Large intestine (tissue), 3 donors: ENCODE results near the gene TMX1. TPM values are rescaled to one million over a fixed set of nuclear protein-coding genes. Genes with fewer than 3 reads are reported as not detected.

Experiments used
- DNase-seq, 2 donors: peaks; one replicate each; pipeline versions ENCODE4 v3.0.0 to v3.0.0-alpha.2; 2013
- H3K27ac ChIP-seq: one replicate; pipeline ENCODE4 v1.5.1; 2013; ENCODE audit warnings: low read length
- H3K27me3 ChIP-seq: 2 replicates; pipeline ENCODE4 v1.6.1; 2013; ENCODE audit warnings: low read length; ENCODE audit not compliant: control insufficient read depth, insufficient read depth
- H3K36me3 ChIP-seq: 2 replicates; pipeline ENCODE4 v1.6.1; 2013; ENCODE audit warnings: low read length; ENCODE audit not compliant: control insufficient read depth, insufficient read depth
- H3K4me1 ChIP-seq: one replicate; pipeline ENCODE4 v1.6.1; 2013; ENCODE audit warnings: low read length; ENCODE audit not compliant: control insufficient read depth, insufficient read depth
- H3K4me3 ChIP-seq: one replicate; pipeline ENCODE4 v1.5.1; 2013; ENCODE audit warnings: low read length
- H3K9me3 ChIP-seq: one replicate; pipeline ENCODE4 v1.6.1; 2013; ENCODE audit warnings: mild to moderate bottlenecking, low read depth, low read length, moderate library complexity; ENCODE audit not compliant: control insufficient read depth
- WGBS: methylation state at CpG from one replicate; pipeline ENCODE4 v1.1.5; 2013; ENCODE audit warnings: low lambda C conversion rate; ENCODE audit not compliant: insufficient coverage; 5-methylcytosine and 5-hydroxymethylcytosine counted together
- polyA plus RNA-seq: library from polyadenylated mRNA; unstranded; fragments of 120-200 nt; gene quantifications from one replicate; pipeline ENCODE4 v1.2.1, GENCODE V29; 2013

TMX1 gene
- polyA plus RNA-seq, 1 donor = 35.8 TPM

DNA sequence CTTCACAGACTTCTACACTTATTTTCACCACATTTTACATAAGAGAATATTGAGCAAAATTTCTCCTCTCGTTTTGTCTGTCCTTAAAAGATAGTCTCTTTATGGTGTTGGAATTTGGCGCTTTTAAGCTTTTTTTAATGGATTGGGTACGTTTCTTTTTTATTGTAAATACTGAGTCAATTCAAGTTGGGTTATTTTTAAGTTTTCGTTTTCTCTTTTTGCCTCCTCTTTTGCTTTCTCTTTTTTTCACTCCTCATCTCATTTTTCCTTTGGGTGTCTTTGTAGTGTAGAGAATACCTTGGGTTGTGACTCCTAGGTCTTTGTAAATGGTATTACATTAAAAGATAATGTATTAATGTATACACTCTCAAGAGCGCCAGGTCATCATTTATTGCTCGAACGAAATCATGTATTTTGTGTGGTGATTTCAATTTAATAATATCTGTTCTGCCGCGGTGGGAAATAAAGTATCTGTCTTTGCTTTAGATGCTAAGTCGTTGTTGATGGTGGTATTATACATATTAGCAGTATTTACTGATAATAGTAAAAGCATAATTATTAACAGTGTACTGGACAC, 845 bp downstream of the TMX1 start:
- Histone ChIP-seq H3K36me3 (peaks cover 13% of the 10 kb centered on the region), H3K27me3 (no peaks in the 10 kb centered on the region), H3K27ac (no peak overlapping the region), H3K4me1 (no peaks in the 10 kb centered on the region), H3K4me3 (peak overlapping the region; percentile 99), H3K9me3 (no peaks in the 10 kb centered on the region)
- peak in 1 of 2 donors; percentile 10 for DNase-seq
- 0% methylated on average over 3 of the region's 10 CpGs for WGBS

DNA sequence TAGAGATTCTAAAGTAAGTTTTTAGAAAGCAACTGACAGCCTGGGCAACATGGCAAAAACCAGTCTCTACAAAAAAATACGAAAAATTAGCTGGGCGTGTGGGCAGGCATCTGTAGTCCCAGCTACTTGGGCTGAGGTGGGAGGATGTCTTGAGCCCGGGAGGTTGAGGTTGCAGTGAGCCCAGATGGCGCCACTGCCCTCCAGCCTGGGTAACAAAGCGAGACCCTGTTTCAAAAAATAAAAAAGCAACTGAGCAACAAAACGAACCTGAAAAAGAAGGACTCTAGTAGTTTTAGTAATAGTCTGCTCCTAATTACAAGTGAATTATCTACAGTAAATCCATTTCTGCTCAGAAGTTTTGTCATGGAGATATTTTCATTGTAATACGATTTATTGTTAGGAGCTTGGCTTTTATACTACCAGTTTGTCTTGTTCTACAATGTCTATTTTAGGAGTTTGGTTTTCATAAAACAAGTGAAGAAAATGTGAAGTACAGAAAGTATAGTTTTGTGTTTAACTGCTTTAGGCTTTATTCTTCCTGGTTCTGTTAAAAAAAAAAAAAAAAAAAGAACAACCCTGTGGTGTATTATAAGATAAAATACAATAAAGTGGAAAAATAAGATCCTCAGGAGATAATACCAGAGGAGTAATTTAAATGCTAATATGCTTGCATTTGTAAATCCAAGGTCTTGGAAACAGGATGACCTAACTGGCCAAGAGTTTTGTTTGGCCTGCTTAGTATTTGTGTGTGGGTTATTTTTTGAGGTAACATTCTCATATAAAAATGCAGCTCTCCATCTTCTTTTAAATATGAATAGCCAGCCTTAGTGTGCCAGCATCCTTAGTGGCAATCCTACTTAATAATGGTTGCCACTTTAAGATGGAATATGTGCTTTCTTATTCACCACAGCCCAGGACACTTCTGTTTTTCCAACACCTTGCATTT, 2.8 kb downstream of the TMX1 start:
- no peak for DNase-seq
- no peak overlapping the region for H3K4me3 ChIP-seq
- no peaks in the 10 kb centered on the region for H3K9me3 ChIP-seq
- 90% methylated on average over 2 of the region's 7 CpGs for whole genome bisulfite sequencing
- no peaks in the 10 kb centered on the region for H3K4me1 ChIP-seq
- no peak overlapping the region for H3K27ac ChIP-seq
- H3K36me3 ChIP-seq = peaks cover 21% of the 10 kb centered on the region
- no peaks in the 10 kb centered on the region for H3K27me3 ChIP-seq

DNA sequence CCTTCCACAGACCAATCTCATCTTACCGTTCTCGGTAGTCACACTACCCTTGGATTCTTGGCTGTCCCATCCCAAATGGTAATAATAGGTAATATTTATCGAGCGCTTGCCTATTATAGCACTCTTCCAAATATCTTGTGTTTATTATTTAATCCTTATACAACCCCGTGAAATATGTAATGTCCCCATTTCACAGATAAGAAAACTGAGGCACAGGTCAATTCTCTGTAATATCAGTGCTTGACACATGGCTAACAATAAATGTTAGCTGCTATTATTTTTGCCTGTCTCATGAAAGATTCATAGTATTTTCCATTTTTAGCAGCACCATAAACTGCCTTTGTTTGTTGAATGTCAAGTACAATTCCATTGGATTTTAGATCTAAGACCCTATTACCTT, 4.5 kb downstream of the TMX1 start:
- no peaks in the 10 kb centered on the region for H3K4me1 ChIP-seq
- H3K27ac ChIP-seq = no peak overlapping the region
- no peaks in the 10 kb centered on the region for H3K9me3 ChIP-seq
- no peak for DNase-seq
- H3K36me3 ChIP-seq = peaks cover 30% of the 10 kb centered on the region
- no peaks in the 10 kb centered on the region for H3K27me3 ChIP-seq
- WGBS = no CpG with 5 or more reads among the region's 5 CpGs
- H3K4me3 ChIP-seq = no peak overlapping the region

DNA sequence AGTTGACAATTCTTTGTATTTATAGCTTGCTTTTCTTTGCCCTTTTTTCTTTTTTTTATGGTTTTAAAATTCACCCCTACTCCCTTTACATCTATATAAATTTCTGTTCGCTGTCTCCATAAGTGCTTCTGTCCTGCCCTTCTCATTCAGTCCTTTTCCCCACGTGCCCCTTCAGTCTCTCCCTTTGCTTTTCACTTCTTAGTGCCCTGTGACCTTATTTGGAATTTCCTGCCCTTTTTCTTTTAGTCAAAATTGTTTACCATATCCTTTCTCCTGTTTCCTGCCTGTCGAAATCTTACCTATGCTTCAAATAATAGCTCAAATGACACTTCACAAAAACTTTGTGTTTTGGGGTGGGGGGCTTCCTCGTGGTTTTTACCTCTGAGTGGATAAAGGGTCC, 6.0 kb downstream of the TMX1 start:
- H3K9me3 ChIP-seq = no peaks in the 10 kb centered on the region
- no peaks in the 10 kb centered on the region for H3K4me1 ChIP-seq
- WGBS = 75% methylated on average over 3 of the region's 4 CpGs
- H3K36me3 ChIP-seq = peaks cover 42% of the 10 kb centered on the region
- H3K27ac ChIP-seq = no peak overlapping the region
- no peaks in the 10 kb centered on the region for H3K27me3 ChIP-seq
- no peak for DNase-seq
- no peak overlapping the region for H3K4me3 ChIP-seq

DNA sequence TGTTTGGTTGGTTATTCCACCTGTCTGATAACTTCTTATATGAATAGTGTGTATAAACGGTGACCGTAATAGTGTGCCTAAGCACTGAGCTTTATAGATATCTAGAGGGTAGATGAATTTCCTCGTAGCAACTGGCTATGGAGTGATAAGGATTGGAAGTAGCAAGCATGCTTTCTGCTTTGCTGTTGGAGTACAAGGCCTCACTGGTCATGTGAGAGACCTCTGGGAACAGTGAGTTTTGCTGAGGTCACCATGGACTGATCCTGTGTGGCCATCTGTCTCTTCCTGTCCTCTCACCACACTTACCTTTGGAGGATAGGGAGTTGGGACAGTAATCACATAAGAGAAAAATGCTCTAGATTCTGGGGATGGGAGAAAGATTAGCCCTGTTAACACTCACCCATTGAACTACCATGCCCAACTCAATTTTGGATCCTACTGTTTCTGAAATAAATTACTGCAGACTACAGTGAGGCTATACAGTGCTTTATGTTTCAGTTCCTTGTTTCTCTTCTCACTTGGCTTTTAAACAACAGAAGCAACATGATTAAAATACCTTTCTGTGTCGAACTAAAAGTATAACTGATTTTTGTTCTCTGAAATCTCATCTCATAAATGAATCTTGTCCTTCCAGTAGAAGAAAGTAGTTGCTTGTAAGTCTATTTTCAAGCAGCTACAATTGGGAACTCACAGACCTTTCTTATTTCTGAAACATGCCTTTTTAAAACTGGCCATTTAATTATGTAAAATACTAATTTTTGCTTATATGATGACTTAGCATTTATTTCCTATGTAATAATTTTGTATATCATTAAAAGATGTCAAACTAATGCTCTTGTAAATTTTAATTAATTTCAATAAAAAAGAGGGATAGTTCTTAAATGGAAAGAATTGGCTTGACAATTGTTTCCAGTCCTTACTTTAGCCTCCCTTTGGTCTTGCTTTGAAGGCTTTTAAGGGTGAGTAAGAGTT, 8.3 kb downstream of the TMX1 start:
- no peaks in the 10 kb centered on the region for H3K27me3 ChIP-seq
- H3K9me3 ChIP-seq = no peaks in the 10 kb centered on the region
- DNase-seq = peak; percentile 3 to 24
- H3K36me3 ChIP-seq = peaks cover 58% of the 10 kb centered on the region
- no peaks in the 10 kb centered on the region for H3K4me1 ChIP-seq
- no peak overlapping the region for H3K27ac ChIP-seq
- H3K4me3 ChIP-seq = no peak overlapping the region
- 100% methylated on average over 1 of the region's 4 CpGs for WGBS

DNA sequence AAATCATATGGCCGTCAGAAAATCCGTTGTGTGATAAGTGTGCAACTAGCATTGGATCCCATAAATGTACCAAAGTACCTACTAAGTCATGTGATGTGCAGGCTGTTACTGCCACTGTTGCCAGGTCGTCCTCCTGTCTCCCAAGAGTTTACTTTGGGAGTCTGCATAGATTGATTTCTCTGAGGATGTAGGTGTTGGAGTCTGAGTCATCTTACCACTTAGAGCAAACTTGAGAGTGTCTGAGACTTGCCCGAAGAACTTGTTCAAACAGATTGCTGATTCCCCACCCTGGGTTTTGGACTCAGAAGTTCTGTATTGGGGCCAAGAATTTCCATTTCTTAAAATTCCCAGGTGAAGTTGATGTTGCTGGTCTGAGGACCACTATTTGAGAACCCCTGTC, 11.4 kb downstream of the TMX1 start:
- Histone ChIP-seq H3K36me3 (peaks cover 43% of the 10 kb centered on the region), H3K4me3 (no peak overlapping the region), H3K4me1 (no peaks in the 10 kb centered on the region), H3K27me3 (no peaks in the 10 kb centered on the region), H3K27ac (no peak overlapping the region), H3K9me3 (no peaks in the 10 kb centered on the region)
- no peak for DNase-seq
- WGBS = no CpG with 5 or more reads among the region's 4 CpGs

DNA sequence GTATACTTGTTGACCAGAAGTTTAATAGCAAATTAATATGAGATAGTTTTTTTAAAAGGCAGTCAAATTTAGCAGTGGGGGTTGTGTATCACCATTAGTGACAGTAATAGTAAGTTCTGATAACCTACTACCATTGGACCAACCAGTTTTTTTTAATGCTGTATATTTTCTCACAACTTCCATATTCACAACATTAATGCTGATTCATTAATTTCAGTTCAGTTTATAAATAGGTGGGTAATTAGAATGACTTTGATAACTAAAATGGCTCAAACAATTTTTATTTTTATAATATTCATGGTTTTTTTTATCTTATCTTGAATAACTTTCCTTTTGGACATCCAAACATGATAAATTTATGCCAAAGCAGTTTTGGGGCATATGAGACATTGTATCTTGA, 13.8 kb downstream of the TMX1 start:
- Histone ChIP-seq H3K27ac (no peak overlapping the region), H3K4me3 (no peak overlapping the region), H3K27me3 (no peaks in the 10 kb centered on the region), H3K36me3 (peaks cover 36% of the 10 kb centered on the region), H3K9me3 (no peaks in the 10 kb centered on the region), H3K4me1 (no peaks in the 10 kb centered on the region)
- no peak for DNase-seq

DNA sequence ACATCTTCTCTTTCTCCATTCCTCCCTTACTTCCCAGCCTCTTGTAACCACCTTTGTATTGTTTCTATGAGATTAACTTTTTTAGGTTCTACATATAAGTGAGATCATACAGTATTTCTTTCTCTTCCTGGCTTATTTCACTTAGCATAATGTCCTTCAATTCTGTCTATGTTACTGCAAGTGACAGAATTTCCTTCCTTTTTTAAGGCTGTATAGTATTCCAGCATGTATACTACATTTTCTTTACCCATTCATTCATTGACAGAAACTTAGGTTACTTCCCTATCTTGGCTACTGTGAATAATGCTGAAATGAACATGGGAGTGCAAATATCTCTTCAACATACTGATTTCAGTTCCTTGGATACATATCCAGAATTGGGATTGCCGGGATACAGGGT, 18.2 kb downstream of the TMX1 start:
- no peak overlapping the region for H3K27ac ChIP-seq
- no peaks in the 10 kb centered on the region for H3K27me3 ChIP-seq
- WGBS = no CpG with 5 or more reads among the region's 1 CpG
- no peak overlapping the region for H3K4me3 ChIP-seq
- no peak for DNase-seq
- no peaks in the 10 kb centered on the region for H3K9me3 ChIP-seq
- H3K4me1 ChIP-seq = no peaks in the 10 kb centered on the region
- H3K36me3 ChIP-seq = peaks cover 4% of the 10 kb centered on the region

DNA sequence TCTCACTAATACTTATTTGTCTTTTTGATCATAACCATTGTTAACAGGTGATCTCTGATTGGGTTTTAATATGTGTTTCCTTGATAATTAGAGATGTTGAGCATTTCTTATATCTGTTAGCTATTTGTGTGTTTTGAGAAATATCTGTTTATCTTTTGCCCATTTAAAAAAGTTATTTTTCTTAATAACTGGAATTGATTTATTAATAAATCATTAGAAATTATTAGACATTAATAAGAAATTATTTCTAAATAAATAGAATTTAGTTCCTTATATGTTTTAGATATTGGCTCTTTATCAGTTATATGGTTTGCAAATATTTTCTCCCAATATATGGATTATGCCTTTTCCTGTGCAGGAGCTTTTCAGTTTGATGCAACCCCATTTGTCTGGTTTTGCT, 18.7 kb downstream of the TMX1 start:
- no peaks in the 10 kb centered on the region for H3K9me3 ChIP-seq
- H3K4me3 ChIP-seq = no peak overlapping the region
- no peak for DNase-seq
- H3K27me3 ChIP-seq = no peaks in the 10 kb centered on the region
- H3K4me1 ChIP-seq = no peaks in the 10 kb centered on the region
- H3K36me3 ChIP-seq = peaks cover 2% of the 10 kb centered on the region
- no peak overlapping the region for H3K27ac ChIP-seq

DNA sequence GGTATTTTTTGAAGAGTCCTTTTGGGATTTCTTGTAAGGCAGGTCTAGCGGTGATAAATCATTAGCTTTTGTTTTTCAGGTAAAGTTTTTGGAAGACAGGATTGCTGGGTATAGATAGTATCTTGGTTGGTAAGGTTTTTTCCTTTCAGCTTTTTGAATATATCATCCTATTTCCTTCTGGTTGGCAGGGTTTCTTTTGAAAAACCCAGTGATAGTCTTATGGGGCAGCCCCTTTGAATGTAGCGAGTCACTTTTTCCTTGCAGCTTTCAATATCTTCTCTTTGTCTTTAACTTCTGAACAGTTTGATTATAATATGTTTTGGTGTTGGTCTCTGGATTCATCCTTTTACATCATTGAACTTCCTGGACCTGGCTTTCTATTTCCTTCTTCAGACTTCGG, 20.2 kb downstream of the TMX1 start:
- no peak overlapping the region for H3K4me3 ChIP-seq
- H3K27me3 ChIP-seq = no peaks in the 10 kb centered on the region
- no peak for DNase-seq
- H3K4me1 ChIP-seq = no peaks in the 10 kb centered on the region
- no peaks in the 10 kb centered on the region for H3K9me3 ChIP-seq
- H3K36me3 ChIP-seq = no peaks in the 10 kb centered on the region
- WGBS = 100% methylated on average over 2 of the region's 3 CpGs
- H3K27ac ChIP-seq = no peak overlapping the region
